ENCODE data around the gene HPS5. TPM values are rescaled to one million over a fixed set of nuclear protein-coding genes. Genes with fewer than 3 reads are reported as not detected.

HPS5 gene
- total RNA-seq, 1 experiment from 2014 or later, result 15.4 TPM

DNA sequence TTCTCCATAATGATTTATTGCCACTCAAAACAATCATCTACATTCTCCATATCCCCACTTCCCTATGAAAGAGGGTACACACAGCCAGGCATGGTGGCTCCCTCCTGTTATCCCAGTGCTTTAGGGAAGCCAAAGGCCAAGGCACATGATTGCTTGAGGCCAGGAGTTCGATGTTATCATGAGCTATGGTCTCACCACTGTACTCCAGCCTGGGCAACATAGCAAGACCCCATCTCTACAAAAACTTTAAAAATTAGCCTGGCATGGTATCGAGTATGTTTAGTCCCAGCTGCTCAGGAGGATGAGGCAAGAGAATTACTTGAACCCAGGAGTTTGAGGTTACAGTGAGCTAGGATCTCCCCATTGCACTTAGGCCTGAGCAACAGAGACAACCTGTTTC is 6.0 kb downstream of the HPS5 start:
- Mint-ChIP-seq H3K27me3 (ENCODE audit: low read depth) (no peaks in the 10 kb centered on the region), H3K4me3 (no peak overlapping the region), H3K36me3 (ENCODE audit: insufficient read depth in 1 of 3, low read depth in 3 of 3) (peaks cover 5 to 17% (median 14%) of the 10 kb centered on the region in 3 experiments; a peak in 6 of 7 replicates), H3K9me3 (no peaks in the 10 kb centered on the region), H3K27ac (no peak overlapping the region), H3K4me1 (peaks cover 10 to 13% of the 10 kb centered on the region in 2 experiments)
- H4K91ac ChIP-seq (ENCODE audit: insufficient read length, low read depth, low read length), result no peak overlapping the region
- H2BK12ac ChIP-seq (ENCODE audit: insufficient read length, low read depth, low read length), result no peak overlapping the region
- no peak overlapping the region for H2BK15ac ChIP-seq (ENCODE audit: low read depth, low read length)
- no peak overlapping the region for H2BK120ac ChIP-seq (ENCODE audit: low read depth, low read length, poor library complexity, severe bottlenecking)
- no peak for DNase-seq
- no peak overlapping the region for H2AK5ac ChIP-seq (ENCODE audit: insufficient read length, low read length)
- H3K27ac ChIP-seq (ENCODE audit: insufficient read length, low read depth, low read length), result no peak overlapping the region
- no peak overlapping the region for H3K18ac ChIP-seq (ENCODE audit: insufficient read length, low read depth, low read length)
- H3K79me2 ChIP-seq (ENCODE audit: insufficient read depth, low read length), result peaks cover 15% of the 10 kb centered on the region; the same call in 1 of the 2 replicates
- H3K27me3 ChIP-seq (ENCODE audit: insufficient read depth, low read length), result no peaks in the 10 kb centered on the region
- H3K9ac ChIP-seq (ENCODE audit: extremely low read depth, insufficient read length, low read length), result no peak overlapping the region
- H4K20me1 ChIP-seq (ENCODE audit: control insufficient read depth, insufficient read depth, insufficient read length), result no peaks in the 10 kb centered on the region
- H3K79me1 ChIP-seq (ENCODE audit: insufficient read depth, low read depth, low read length, poor library complexity, severe bottlenecking), result peaks cover 4% of the 10 kb centered on the region
- no peak overlapping the region for H2AFZ ChIP-seq (ENCODE audit: low read length)
- no peak overlapping the region for H3K4me2 ChIP-seq (ENCODE audit: insufficient read depth, insufficient read length, low read length)
- H3K4me1 ChIP-seq (ENCODE audit: insufficient read depth, low read length), result no peaks in the 10 kb centered on the region
- no peaks in the 10 kb centered on the region for H3K9me3 ChIP-seq (ENCODE audit: control insufficient read depth, low read depth, low read length)
- H3K23me2 ChIP-seq (ENCODE audit: insufficient read length, low read depth, low read length, poor library complexity, severe bottlenecking), result no peaks in the 10 kb centered on the region
- no peak overlapping the region for H4K8ac ChIP-seq (replicated peaks; ENCODE audit: insufficient read length, low read depth, low read length)
- H2BK20ac ChIP-seq (ENCODE audit: low read depth, low read length, poor library complexity, severe bottlenecking), result no peak overlapping the region
- H3K4ac ChIP-seq (ENCODE audit: low read depth, low read length), result no peak overlapping the region
- no peak overlapping the region for H2BK5ac ChIP-seq (ENCODE audit: insufficient read length, low read length)
- no peak overlapping the region for H4K5ac ChIP-seq (ENCODE audit: insufficient read length, low read depth, low read length)
- no peak overlapping the region for H3K56ac ChIP-seq (ENCODE audit: insufficient read length, low read depth, low read length)
- no peak overlapping the region for H3T11ph ChIP-seq (ENCODE audit: low read length)
- H3K23ac ChIP-seq (ENCODE audit: insufficient read length, low read depth, low read length), result no peak overlapping the region
- no CpG with 5 or more reads among the region's 2 CpGs for WGBS (ENCODE audit: extremely low coverage, insufficient read length, low lambda C conversion rate)
- TF ChIP-seq, protein P1, sequence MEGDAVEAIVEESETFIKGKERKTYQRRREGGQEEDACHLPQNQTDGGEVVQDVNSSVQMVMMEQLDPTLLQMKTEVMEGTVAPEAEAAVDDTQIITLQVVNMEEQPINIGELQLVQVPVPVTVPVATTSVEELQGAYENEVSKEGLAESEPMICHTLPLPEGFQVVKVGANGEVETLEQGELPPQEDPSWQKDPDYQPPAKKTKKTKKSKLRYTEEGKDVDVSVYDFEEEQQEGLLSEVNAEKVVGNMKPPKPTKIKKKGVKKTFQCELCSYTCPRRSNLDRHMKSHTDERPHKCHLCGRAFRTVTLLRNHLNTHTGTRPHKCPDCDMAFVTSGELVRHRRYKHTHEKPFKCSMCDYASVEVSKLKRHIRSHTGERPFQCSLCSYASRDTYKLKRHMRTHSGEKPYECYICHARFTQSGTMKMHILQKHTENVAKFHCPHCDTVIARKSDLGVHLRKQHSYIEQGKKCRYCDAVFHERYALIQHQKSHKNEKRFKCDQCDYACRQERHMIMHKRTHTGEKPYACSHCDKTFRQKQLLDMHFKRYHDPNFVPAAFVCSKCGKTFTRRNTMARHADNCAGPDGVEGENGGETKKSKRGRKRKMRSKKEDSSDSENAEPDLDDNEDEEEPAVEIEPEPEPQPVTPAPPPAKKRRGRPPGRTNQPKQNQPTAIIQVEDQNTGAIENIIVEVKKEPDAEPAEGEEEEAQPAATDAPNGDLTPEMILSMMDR (conservative IDR thresholded peaks at IDR 0.05), result no peak
- H3K14ac ChIP-seq (ENCODE audit: insufficient read depth, low read length), result no peak overlapping the region

All from H9 (cell line).